Left lobe of liver (tissue), 2 donors: ENCODE data around the gene C5orf52. TPM values are rescaled to one million over a fixed set of nuclear protein-coding genes. Genes with fewer than 3 reads are reported as not detected.
A peak's percentile ranks its signal among the peaks of the same experiment; 100 is the strongest.
"Not testable (repeated sequence)": the region's sequence is repeated elsewhere in the genome, so short reads cannot be mapped to it uniquely, and the experiment has no call there.

ENCODE experiments used
- ATAC-seq: fragments of 200-7000 bp; cut with Tn5 transposase; one replicate; pipeline ENCODE4 v1.9.1; 2020; ENCODE audit warnings: mild to moderate bottlenecking, moderate library complexity
- DNase-seq: peaks from one replicate; pipeline ENCODE4 v3.0.0-alpha.2; 2020; ENCODE audit warnings: low spot score
- total RNA-seq: library from RNA; stranded (reverse); gene quantifications from one replicate; pipeline ENCODE4 v1.2.1, GENCODE V29; 2021
- donor health status: DM: no; HTN: no; CAD: no; lungs with moderate emphysema.
- donor health status: DM: no; HTN: yes; CAD: no.

The C5orf52 gene
- total RNA-seq, 1 donor from 2014 or later, result not detected

DNA sequence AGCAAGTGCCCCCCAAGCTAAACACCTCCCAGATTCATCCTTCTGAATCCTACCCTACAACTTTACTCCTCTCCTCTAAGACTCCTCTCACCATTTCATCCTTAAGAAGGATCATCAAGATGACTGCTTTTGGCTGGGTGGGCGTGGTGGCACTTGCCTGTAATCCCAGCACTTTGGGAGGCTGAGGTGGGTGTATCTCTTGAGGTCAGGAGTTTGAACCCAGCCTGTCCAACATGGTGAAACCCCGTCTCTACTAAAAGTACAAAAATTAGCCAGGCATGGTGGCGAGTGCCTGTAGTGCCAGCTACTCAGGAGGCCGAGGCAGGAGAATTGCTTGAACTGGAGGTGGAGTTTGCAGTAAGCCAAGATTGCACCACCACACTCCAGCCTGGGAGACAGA is 3.0 kb downstream of the C5orf52 start:
- ATAC-seq, DNase-seq: not testable (repeated sequence)

GRCh38 chr5:157677931-157678330 is 6.6 kb downstream of the C5orf52 start:
- ATAC-seq (no peak), DNase-seq (no peak)

- ATAC-seq, result no peak
- DNase-seq, result no peak
Observed at GRCh38 chr5:157679801-157680200, 8.5 kb downstream of the C5orf52 start.

- ATAC-seq, result no peak
- no peak for DNase-seq
Observed at GRCh38 chr5:157680239-157680638, 8.9 kb downstream of the C5orf52 start.

DNA sequence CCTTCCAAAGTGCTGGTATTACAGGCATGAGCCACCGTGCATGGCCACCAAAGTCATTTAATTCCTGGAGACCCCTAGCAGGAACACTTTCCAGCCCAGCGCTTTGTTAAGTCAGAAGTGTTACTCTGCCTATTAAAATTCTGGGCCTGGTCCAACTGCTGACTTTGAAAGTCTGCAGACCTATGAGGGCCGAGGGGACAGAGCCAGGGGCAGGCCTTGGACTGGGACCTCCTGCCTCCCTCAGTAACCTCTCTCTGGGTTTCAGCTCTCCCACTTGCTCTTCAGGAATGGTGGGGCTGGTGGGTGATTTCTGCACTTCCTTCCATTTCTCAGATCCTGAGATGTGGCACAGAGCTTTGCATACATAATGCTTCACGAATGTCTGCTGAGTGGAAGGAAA is 9.7 kb downstream of the C5orf52 start:
- ATAC-seq (no peak), DNase-seq (no peak)

GRCh38 chr5:157682257-157682656 is 10.9 kb downstream of the C5orf52 start:
- ATAC-seq (no peak), DNase-seq (no peak)

DNA sequence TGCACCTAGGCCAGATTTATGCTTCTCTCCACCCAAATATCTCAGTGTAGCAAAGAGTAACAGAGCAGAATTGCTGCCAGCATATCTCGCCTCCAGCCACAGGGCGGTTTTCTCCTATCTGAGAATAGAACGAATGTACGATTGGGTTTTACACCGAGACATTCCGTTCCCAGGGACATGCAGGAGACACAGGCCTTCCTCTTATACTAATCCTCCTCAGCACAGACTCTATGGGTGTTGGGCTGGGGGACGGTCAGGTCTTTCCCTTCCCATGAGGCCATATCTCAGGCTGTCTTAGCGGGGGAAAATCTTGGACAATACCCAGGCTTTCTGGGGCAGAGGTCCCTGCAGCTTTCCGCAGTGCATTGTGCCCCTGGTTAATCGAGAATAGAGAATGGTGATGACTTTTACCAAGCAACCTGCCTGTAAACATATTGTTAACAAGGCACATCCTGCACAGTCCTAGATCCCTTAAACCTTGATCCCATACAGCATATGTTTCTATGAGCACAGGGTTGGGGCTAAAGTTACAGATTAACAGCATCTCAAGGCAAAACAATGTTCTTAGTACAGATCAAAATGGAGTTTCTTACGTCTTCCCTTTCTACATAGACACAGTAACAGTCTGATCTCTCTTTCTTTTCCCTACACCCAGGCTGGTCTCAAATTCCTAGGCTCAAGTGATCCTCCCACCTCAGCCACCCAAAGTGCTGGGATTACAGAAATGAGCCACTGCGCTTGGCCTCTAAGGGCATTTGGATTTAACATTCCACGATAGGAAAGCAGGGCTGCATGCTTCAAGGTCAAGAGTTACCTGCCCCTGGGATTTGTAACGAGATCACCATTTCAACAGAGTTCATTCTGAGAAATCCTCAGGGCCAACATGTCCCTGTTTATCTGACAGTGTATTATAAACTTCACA is 15.2 kb downstream of the C5orf52 start:
- DNase-seq, ATAC-seq: not testable (repeated sequence)

DNA sequence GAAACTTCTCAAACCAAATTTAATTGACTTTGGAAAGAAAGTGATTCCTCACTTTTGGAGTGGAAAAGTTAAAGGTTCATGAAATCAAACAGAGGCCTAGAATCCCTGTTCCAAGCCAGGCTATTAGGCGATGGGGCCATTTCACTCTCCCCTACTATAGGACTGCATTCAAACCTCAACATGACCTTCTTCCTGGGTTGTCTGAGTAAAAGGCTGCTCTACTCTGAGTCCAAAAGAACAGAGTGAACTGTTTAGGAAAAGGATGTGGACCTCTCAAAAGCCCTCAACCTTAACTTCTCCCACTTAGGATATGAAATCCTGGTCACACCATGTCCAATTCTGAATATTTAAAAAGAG is 15.8 kb downstream of the C5orf52 start:
- DNase-seq (no peak), ATAC-seq (no peak)

GRCh38 chr5:157689942-157690689 is 18.8 kb downstream of the C5orf52 start:
- DNase-seq (peak; percentile 10), ATAC-seq (no peak)

DNA sequence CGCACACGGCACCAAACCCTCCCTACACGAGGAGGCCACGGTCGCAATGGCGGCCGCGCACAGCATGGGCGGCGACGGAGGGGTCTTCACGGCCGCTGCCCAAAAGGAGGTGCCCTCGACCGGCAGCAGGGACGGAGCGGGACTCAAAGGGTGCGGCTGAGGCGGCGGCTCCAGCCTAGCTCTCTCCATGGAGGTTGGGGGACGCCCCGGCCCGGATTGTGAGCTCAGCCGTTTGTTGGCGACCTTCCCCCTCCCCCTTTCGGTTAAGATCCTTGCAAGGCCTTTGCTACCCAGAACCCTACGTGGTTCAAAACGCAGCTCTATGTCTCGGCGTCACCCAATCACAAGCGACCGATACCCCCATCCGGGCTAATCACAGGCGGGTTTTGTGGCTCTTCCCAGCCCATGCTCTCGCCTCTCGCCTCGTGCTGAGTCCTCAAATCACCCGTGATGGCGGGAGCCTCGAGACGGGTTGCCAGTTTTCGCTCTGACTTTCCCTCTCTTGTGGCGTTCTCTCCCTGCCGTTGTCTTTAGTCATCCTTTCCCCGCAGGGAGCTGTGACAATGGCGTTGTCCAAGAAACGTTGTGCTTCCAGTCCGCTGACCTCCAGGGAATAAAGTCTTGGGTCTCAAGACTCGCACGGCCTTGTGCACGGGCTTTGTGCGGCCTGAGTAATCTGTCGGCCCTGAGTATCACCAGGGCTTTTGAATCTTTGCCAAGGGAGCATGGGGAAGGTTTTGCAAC is 19.5 kb downstream of the C5orf52 start:
- DNase-seq, result peak; percentile 36
- ATAC-seq, result no peak

GRCh38 chr5:157693816-157694215 is 22.5 kb downstream of the C5orf52 start:
- not testable (repeated sequence) for DNase-seq, ATAC-seq

DNA sequence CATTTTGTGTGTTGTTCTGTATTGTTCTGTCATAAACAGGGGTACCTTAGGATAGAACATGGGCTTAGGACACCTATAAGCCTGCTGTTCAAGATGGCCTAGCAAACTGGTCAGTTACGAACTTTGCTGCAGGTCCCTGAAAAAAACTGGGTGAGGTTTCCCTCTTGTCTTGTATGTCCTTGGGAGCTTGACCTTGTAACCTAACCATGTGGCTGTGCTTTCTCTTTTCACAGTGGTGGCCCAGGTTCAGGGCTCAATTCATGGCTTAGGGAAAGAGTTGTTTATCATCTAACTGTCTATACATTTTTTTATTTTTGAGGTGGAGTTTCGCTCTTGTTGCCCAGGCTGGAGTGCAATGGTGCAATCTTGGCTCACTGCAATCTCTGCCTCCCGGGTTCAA is 24.8 kb downstream of the C5orf52 start:
- not testable (repeated sequence) for ATAC-seq, DNase-seq

GRCh38 chr5:157698674-157699073 is 27.3 kb downstream of the C5orf52 start:
- not testable (repeated sequence) for ATAC-seq, DNase-seq

- ATAC-seq (no peak), DNase-seq (no peak)
Observed at GRCh38 chr5:157703736-157704135, 32.4 kb downstream of the C5orf52 start.

- no peak for DNase-seq
- no peak for ATAC-seq
Observed at GRCh38 chr5:157708866-157709265, 37.5 kb downstream of the C5orf52 start.

- ATAC-seq (no peak), DNase-seq (no peak)
Observed at GRCh38 chr5:157709346-157709745, 38.0 kb downstream of the C5orf52 start.

- DNase-seq (no peak), ATAC-seq (no peak)
Observed at GRCh38 chr5:157710431-157710830, 39.1 kb downstream of the C5orf52 start.

GRCh38 chr5:157710882-157711281 is 39.5 kb downstream of the C5orf52 start:
- DNase-seq (no peak), ATAC-seq (no peak)

DNA sequence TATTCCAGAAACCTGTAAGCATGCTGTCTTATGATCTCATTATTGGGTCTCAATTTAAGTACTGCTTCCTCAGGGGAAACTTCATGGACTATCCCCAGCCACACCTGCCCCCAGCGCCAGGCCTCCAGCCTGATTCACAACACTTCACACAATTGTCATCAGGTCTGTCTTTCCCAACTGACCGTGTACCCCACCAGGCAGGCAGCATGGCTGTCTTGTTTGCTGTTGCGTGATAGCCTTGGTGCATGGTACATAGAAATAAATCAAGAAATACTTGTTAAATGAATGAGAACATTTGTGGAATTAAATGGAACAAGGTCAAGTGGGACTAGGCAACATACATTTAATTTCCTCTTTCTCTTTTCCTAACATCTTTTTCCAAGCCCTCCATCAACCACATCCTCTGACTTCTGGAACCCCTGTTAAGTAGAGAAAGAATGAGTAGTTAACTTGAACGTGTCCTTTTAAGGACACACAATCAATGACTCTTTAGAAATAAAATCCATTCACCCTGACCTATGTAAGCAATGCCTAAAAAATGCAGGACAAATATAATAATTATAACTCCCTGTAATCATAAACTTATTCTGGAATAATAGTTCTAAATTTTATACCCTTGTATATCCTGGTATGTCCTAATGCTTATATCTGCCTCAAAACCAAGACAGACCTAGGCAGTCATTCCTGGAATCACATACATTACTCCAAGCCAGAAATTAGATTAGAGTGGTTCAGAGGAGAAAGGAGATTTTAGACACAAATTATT is 42.7 kb downstream of the C5orf52 start:
- no peak for DNase-seq

GRCh38 chr5:157714596-157714864 is 43.2 kb downstream of the C5orf52 start:
- ATAC-seq (no peak), DNase-seq (no peak)

More for the DNA sequence above, 42.7 kb downstream of the C5orf52 start:
- ATAC-seq, result no peak

DNA sequence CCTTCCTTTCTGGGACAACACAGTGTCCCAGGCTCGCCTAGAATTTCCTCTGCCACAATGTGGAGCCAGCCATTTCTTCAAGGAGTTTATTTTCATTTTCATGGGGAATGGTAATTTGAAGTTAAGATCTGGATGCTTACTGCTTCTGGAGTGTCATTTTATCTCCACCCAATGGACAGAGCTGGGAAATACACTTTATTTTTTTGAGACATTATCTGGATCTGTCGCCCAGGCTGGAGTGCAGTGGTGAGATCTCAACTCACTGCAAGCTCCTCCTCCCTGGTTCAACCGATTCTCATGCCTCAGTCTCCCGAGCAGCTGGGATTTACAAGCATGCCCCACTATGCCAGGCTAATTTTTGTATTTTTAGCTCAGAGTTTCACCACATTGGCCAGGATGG is 47.2 kb downstream of the C5orf52 start:
- ATAC-seq, result peak; percentile 96
- no peak for DNase-seq
